ENCODE results near the gene CYS1.

Gene CYS1

GRCh38 chr2:10079870-10080535 lies at the start of gene CYS1:
TSS of gene CYS1 (minus strand) at chr2:10080411. CDS start at chr2:10080223, 188 bp downstream.
- peak; percentile 72 for TF ChIP-seq CTCF (IDR thresholded peaks at IDR 0.05; ENCODE audit: extremely low read depth, missing control alignments)
- peak; percentile 90 for DNase-seq (ENCODE audit: low spot score)

DNA sequence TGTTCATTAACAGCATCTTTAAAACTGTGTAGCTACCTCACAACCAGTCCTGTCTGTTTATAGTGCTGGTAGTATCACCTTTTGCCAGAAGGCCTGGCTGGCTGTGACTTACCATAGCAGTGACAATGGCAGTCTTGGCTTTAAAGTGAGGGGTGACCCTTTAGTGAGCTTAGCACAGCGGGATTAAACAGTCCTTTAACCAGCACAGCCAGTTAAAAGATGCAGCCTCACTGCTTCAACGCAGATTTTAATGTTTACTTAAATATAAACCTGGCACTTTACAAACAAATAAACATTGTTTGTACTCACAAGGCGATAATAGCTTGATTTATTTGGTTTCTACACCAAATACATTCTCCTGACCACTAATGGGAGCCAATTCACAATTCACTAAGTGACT lies 49.3 kb upstream of the CYS1 start:
- DNase-seq (ENCODE audit: low spot score): no peak
- no peak for TF ChIP-seq CTCF (IDR thresholded peaks at IDR 0.05; ENCODE audit: extremely low read depth, missing control alignments)

- no peak for TF ChIP-seq CTCF (IDR thresholded peaks at IDR 0.05; ENCODE audit: extremely low read depth, missing control alignments)
- DNase-seq (ENCODE audit: low spot score): no peak
Measured at GRCh38 chr2:10128420-10128819, 48.2 kb upstream of the CYS1 start.

GRCh38 chr2:10126632-10127026 lies 46.4 kb upstream of the CYS1 start:
- no peak for DNase-seq (ENCODE audit: low spot score)
- TF ChIP-seq CTCF (IDR thresholded peaks at IDR 0.05; ENCODE audit: extremely low read depth, missing control alignments): no peak

DNA sequence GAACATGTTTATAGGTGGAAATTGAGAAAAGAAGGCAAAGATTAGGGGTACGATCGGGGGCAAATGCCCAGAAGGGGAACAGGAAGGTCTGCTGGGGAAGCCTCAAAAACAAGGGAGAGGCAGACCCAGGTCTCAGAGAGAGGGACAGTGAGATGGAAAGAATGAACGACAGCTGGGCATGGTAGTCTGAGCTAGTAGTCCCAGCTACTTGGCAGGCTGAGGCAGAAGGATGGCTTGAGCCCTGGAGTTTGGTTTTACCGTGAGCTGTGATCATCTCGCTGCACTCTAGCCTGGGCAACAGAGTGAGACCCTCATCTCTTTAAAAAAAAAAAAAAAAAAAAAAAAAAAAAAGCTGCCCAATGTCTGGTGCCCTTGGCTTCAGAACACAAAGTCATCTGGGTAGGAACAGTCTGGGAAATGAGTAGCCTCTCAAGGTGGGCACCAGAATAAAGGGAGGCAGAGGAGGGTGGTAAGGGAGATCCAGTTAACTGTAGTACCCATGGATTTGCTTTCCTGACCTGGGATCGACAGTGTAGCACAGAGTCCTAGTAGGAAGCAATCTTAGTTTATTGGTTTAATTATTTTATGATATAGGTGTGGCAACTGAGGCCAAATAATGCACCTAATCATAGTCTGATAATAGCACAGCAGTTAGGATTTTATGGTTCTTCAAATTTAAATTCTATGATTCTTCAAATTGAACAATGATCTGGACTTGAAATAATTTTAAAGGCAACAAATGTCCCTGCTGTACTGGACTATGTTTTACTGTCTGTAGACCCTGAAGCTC lies 45.8 kb upstream of the CYS1 start:
- no peak for TF ChIP-seq CTCF (IDR thresholded peaks at IDR 0.05; ENCODE audit: extremely low read depth, missing control alignments)
- no peak for DNase-seq (ENCODE audit: low spot score)

- DNase-seq (ENCODE audit: low spot score): peak; percentile 59
- peak; percentile 27 for TF ChIP-seq CTCF (IDR thresholded peaks at IDR 0.05; ENCODE audit: extremely low read depth, missing control alignments)
Measured at GRCh38 chr2:10124538-10125045, 44.4 kb upstream of the CYS1 start.

DNA sequence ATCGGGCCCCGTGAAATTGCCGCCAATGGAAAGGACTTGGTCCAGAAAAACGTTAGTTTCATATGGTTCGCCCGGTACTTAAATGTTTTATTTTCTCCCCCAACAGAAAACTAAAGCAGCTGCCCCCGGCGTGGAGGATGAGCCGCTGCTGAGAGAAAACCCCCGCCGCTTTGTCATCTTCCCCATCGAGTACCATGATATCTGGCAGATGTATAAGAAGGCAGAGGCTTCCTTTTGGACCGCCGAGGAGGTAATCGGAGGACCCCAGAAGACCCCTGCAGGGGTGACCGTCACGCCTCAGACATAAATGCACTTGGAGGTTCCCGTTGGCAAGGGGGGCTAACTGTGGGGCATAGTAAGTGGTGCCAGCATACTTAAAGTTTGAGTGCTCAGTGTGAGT lies 43.1 kb upstream of the CYS1 start:
- TF ChIP-seq CTCF (IDR thresholded peaks at IDR 0.05; ENCODE audit: extremely low read depth, missing control alignments): no peak

More for the DNA sequence above, 43.1 kb upstream of the CYS1 start:
- no peak for DNase-seq (ENCODE audit: low spot score)
